ENCODE results near the gene EVA1C. TPM values are rescaled to one million over a fixed set of nuclear protein-coding genes. Genes with fewer than 3 reads are reported as not detected.

EVA1C gene
- total RNA-seq, 4 donors from 2014 or later: 43.1 to 71.4 (median 51.1) TPM

GRCh38 chr21:32476661-32477423, 64.3 kb downstream of the EVA1C start:
- Histone ChIP-seq H3K4me1 (peaks cover 0 to 34% (median 4%) of the 10 kb centered on the region in 3 donors), H3K27me3 (no peaks in the 10 kb centered on the region), H3K27ac (no peak overlapping the region), H3K36me3 (peaks cover 0 to 47% of the 10 kb centered on the region in 2 donors), H3K4me3 (no peak overlapping the region), H3K9me3 (no peaks in the 10 kb centered on the region)
- no peak for TF ChIP-seq EP300 (IDR thresholded peaks at IDR 0.05)
- no peak for TF ChIP-seq POLR2A (IDR thresholded peaks at IDR 0.05)
- TF ChIP-seq POLR2AphosphoS5 (IDR thresholded peaks at IDR 0.05): no peak
- TF ChIP-seq CTCF (IDR thresholded peaks at IDR 0.05): no peak
- WGBS, 2 donors (ENCODE audit: low coverage in 1 of 2): 88 to 95% methylated on average over 4 to 5 of the region's 13 CpGs
- no peak for ATAC-seq

GRCh38 chr21:32477424-32477745, 64.9 kb downstream of the EVA1C start:
- Histone ChIP-seq H3K4me1 (peaks cover 0 to 34% (median 4%) of the 10 kb centered on the region in 3 donors), H3K9me3 (no peaks in the 10 kb centered on the region), H3K36me3 (peaks cover 0 to 47% of the 10 kb centered on the region in 2 donors), H3K27ac (no peak overlapping the region), H3K27me3 (no peaks in the 10 kb centered on the region), H3K4me3 (no peak overlapping the region)
- TF ChIP-seq EP300 (IDR thresholded peaks at IDR 0.05) (no peak), POLR2A (IDR thresholded peaks at IDR 0.05) (no peak), CTCF (IDR thresholded peaks at IDR 0.05) (no peak), POLR2AphosphoS5 (IDR thresholded peaks at IDR 0.05) (no peak)
- 88 to 92% methylated on average over 2 to 6 of the region's 9 CpGs for WGBS, 2 donors (ENCODE audit: low coverage in 1 of 2)
- ATAC-seq: no peak

DNA sequence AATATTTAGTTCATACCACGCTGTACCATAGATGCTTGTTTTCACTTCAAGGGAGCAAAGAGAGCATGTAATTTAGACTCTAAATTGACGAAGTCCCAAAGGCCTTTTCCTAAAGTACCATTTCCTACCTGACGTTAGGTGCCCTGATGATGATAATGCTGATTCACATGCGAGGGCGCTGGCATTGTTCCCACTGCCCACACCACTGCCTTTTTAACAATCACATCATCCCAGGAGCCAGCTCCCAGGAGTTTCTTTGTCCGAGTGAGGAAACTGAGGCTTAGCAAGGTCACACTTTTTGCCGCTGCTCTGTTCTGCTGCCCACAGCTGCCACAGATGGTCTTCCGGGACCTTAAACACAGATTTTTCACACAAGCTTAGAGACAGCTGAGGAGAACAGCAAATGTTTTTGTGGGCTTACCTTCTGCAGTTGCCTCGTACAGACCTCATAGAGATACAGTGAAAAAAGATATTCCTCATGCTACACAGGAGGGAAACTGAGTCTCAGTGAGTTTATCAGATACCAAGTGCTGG, 69.4 kb downstream of the EVA1C start:
- ATAC-seq: no peak
- Histone ChIP-seq H3K9me3 (no peaks in the 10 kb centered on the region), H3K4me3 (no peak overlapping the region), H3K27me3 (no peaks in the 10 kb centered on the region), H3K36me3 (peaks cover 0 to 55% of the 10 kb centered on the region in 2 donors), H3K27ac (no peak overlapping the region), H3K4me1 (peaks cover 0 to 10% (median 0%) of the 10 kb centered on the region in 3 donors)
- WGBS, 2 donors (ENCODE audit: low coverage in 1 of 2): 94 to 97% methylated on average over 5 to 9 of the region's 9 CpGs
- TF ChIP-seq CTCF (IDR thresholded peaks at IDR 0.05) (no peak), EP300 (IDR thresholded peaks at IDR 0.05) (no peak), POLR2AphosphoS5 (IDR thresholded peaks at IDR 0.05) (no peak), POLR2A (IDR thresholded peaks at IDR 0.05) (no peak)

DNA sequence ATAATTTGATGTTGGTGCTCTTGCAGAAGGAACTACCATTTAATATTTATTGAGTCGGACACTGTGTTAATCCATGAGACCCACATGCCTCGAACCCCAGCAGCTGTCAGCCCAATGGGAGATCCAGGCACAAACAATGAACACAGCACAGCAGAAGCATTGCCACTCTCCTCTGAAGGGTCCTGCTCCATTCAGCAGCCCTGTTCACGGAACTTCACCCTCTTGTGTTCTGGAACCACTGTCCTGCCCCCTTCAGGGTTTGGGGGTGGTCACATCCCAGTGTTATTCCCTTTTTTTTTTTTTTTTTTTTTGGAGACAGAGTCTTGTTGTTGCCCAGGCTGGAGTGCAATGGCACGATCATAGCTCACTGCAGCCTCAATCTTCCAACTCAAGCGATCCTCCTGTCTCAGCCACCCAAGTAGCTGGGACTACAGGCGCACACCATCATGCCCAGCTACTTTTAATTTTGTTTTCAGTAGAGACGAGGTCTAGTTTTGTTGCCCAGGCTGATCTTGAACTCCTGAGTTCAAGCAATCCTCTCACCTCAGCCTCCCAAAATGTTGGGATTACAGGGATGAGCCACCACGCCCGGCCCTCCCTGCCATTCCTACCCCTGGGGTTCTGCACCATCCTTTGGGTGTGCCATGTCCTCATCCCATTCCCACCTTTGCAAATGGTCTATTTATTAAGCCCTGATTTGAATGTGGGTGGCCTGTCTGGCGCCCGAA, 70.2 kb downstream of the EVA1C start:
- no peak for TF ChIP-seq POLR2AphosphoS5 (IDR thresholded peaks at IDR 0.05)
- no peak for TF ChIP-seq POLR2A (IDR thresholded peaks at IDR 0.05)
- TF ChIP-seq EP300 (IDR thresholded peaks at IDR 0.05): no peak
- TF ChIP-seq CTCF (IDR thresholded peaks at IDR 0.05): no peak
- Histone ChIP-seq H3K9me3 (no peaks in the 10 kb centered on the region), H3K36me3 (peaks cover 0 to 57% of the 10 kb centered on the region in 2 donors), H3K4me1 (peaks cover 0 to 10% (median 0%) of the 10 kb centered on the region in 3 donors), H3K27ac (no peak overlapping the region), H3K4me3 (no peak overlapping the region), H3K27me3 (no peaks in the 10 kb centered on the region)
- WGBS, 2 donors (ENCODE audit: low coverage in 1 of 2): 86 to 97% methylated on average over 5 to 6 of the region's 11 CpGs
- ATAC-seq: no peak

Data from gastroesophageal sphincter (tissue), 4 donors.